Nephron progenitor cell (in vitro differentiated cells): ENCODE data around the gene EPHB1.

Experiments used
- DNase-seq: peaks from one replicate; pipeline ENCODE4 v3.0.0; 2021
- H3K27ac Mint-ChIP-seq: 2 replicates; pipeline ENCODE4 v1.8.0; 2021; ENCODE audit warnings: mild to moderate bottlenecking, moderate library complexity, mixed read lengths
- H3K27me3 Mint-ChIP-seq: 2 replicates; pipeline ENCODE4 v1.8.0; 2021; ENCODE audit warnings: mild to moderate bottlenecking, low read depth, mixed read lengths; ENCODE audit not compliant: poor library complexity
- H3K36me3 Mint-ChIP-seq: 2 replicates; pipeline ENCODE4 v1.8.0; 2021; ENCODE audit warnings: low read depth, mixed read lengths
- H3K4me1 Mint-ChIP-seq: 2 replicates; pipeline ENCODE4 v1.8.0; 2021; ENCODE audit warnings: mixed read lengths
- H3K4me3 Mint-ChIP-seq: 2 replicates; pipeline ENCODE4 v1.8.0; 2021; ENCODE audit warnings: mild to moderate bottlenecking, moderate library complexity, mixed read lengths
- H3K9me3 Mint-ChIP-seq: 2 replicates; pipeline ENCODE4 v1.8.0; 2021; ENCODE audit warnings: mild to moderate bottlenecking, moderate library complexity, mixed read lengths
- CTCF ChIP-seq: fragments of 200-600 bp; sonication (generic); IDR thresholded peaks from 2 replicates; pipeline ENCODE4 v1.5.0; 2021; ENCODE audit warnings: antibody characterized with exemption

The EPHB1 gene

GRCh38 chr3:134886991-134887390, 91.9 kb downstream of the EPHB1 start:
- Mint-ChIP-seq H3K36me3 (no peaks in the 10 kb centered on the region), H3K27ac (no peak overlapping the region), H3K4me3 (no peak overlapping the region), H3K9me3 (no peaks in the 10 kb centered on the region), H3K27me3 (peaks cover 27% of the 10 kb centered on the region), H3K4me1 (no peaks in the 10 kb centered on the region)
- no peak for TF ChIP-seq CTCF
- DNase-seq = no peak

GRCh38 chr3:134887536-134887935, 92.5 kb downstream of the EPHB1 start:
- no peak for DNase-seq
- Mint-ChIP-seq H3K36me3 (no peaks in the 10 kb centered on the region), H3K4me1 (peaks cover 5% of the 10 kb centered on the region), H3K4me3 (no peak overlapping the region), H3K27me3 (peaks cover 22% of the 10 kb centered on the region), H3K9me3 (no peaks in the 10 kb centered on the region), H3K27ac (no peak overlapping the region)
- no peak for TF ChIP-seq CTCF

- Mint-ChIP-seq H3K4me3 (no peak overlapping the region), H3K27ac (no peak overlapping the region), H3K27me3 (peaks cover 15% of the 10 kb centered on the region), H3K4me1 (peaks cover 18% of the 10 kb centered on the region), H3K36me3 (no peaks in the 10 kb centered on the region), H3K9me3 (no peaks in the 10 kb centered on the region)
- no peak for TF ChIP-seq CTCF
- DNase-seq = no peak
Observed at GRCh38 chr3:134892326-134892725, 97.3 kb downstream of the EPHB1 start.

GRCh38 chr3:134892761-134893160, 97.7 kb downstream of the EPHB1 start:
- Mint-ChIP-seq H3K4me3 (no peak overlapping the region), H3K9me3 (no peaks in the 10 kb centered on the region), H3K27ac (no peak overlapping the region), H3K27me3 (peaks cover 15% of the 10 kb centered on the region), H3K4me1 (peaks cover 18% of the 10 kb centered on the region), H3K36me3 (no peaks in the 10 kb centered on the region)
- TF ChIP-seq CTCF = no peak
- DNase-seq = no peak

GRCh38 chr3:134894533-134894932, 99.5 kb downstream of the EPHB1 start:
- peaks cover 18% of the 10 kb centered on the region for H3K4me1 Mint-ChIP-seq
- H3K27ac Mint-ChIP-seq = no peak overlapping the region
- H3K4me3 Mint-ChIP-seq = no peak overlapping the region
- TF ChIP-seq CTCF = no peak
- no peak for DNase-seq
- no peaks in the 10 kb centered on the region for H3K36me3 Mint-ChIP-seq
- no peaks in the 10 kb centered on the region for H3K9me3 Mint-ChIP-seq
- H3K27me3 Mint-ChIP-seq = peaks cover 17% of the 10 kb centered on the region

GRCh38 chr3:134895181-134895580, 100.1 kb downstream of the EPHB1 start:
- Mint-ChIP-seq H3K36me3 (no peaks in the 10 kb centered on the region), H3K9me3 (no peaks in the 10 kb centered on the region), H3K4me3 (no peak overlapping the region), H3K27me3 (peaks cover 18% of the 10 kb centered on the region), H3K4me1 (peaks cover 18% of the 10 kb centered on the region), H3K27ac (no peak overlapping the region)
- no peak for TF ChIP-seq CTCF
- no peak for DNase-seq
